ENCODE results near the gene SERPINA4. TPM values are rescaled to one million over a fixed set of nuclear protein-coding genes. Genes with fewer than 3 reads are reported as not detected.

The SERPINA4 gene
- total RNA-seq, 6 donors from 2014 or later, result 0.13 TPM; not detected in 5

DNA sequence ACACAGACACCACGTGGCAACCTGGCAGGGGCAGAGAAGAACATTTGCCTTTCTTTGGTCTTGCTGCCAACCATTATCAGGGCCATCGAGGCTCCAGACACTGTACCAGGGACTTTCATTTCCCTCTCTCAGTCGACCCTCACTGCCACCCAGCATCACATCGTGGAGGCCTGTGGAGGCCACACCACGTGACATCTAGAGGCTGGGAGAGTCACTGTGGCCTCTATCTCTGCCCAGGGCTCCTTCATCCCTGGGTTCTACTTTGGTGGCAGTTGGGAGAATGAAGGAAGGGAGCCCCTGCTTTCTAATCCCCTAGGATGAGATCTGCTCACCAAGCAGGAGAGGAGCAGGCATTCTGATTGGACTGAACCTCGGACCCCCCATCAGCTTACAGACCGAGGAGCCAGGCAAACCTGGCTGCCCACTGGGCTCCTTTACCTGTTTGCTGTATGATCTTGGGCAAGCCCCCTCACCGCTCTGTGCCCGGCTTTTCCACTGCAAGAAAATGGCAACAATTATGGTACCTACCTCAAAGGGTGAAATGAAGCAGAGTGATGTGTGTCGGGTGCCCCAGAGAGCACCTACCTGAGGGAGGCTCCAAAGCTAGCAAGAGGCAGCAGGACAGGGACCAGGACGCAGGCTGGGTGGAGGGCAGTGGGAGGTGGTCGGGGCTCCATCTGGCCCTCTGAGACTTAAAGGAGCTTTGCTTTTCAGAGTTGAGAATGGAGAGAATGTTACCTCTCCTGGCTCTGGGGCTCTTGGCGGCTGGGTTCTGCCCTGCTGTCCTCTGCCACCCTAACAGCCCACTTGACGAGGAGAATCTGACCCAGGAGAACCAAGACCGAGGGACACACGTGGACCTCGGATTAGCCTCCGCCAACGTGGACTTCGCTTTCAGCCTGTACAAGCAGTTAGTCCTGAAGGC lies 52.7 kb downstream of the SERPINA4 start:
- H3K27ac ChIP-seq, result no peak overlapping the region
- peak overlapping the region in 1 of 4 donors; percentile 15 for H3K4me3 ChIP-seq
- no peaks in the 10 kb centered on the region for H3K4me1 ChIP-seq
- DNase-seq (no peak), ATAC-seq (ENCODE audit: low FRiP score in 2 of 2) (no peak)
- 80 to 84% methylated on average over 18 to 20 of the region's 20 CpGs for WGBS, 2 donors
- peaks cover 0 to 22% (median 18%) of the 10 kb centered on the region in 4 donors for H3K9me3 ChIP-seq
- H3K27me3 ChIP-seq, result no peaks in the 10 kb centered on the region
- H3K36me3 ChIP-seq, result no peaks in the 10 kb centered on the region
- TF ChIP-seq POLR2A (IDR thresholded peaks at IDR 0.05) (no peak), EP300 (IDR thresholded peaks at IDR 0.05) (no peak), POLR2AphosphoS5 (IDR thresholded peaks at IDR 0.05) (no peak)
- TF ChIP-seq, protein P1, sequence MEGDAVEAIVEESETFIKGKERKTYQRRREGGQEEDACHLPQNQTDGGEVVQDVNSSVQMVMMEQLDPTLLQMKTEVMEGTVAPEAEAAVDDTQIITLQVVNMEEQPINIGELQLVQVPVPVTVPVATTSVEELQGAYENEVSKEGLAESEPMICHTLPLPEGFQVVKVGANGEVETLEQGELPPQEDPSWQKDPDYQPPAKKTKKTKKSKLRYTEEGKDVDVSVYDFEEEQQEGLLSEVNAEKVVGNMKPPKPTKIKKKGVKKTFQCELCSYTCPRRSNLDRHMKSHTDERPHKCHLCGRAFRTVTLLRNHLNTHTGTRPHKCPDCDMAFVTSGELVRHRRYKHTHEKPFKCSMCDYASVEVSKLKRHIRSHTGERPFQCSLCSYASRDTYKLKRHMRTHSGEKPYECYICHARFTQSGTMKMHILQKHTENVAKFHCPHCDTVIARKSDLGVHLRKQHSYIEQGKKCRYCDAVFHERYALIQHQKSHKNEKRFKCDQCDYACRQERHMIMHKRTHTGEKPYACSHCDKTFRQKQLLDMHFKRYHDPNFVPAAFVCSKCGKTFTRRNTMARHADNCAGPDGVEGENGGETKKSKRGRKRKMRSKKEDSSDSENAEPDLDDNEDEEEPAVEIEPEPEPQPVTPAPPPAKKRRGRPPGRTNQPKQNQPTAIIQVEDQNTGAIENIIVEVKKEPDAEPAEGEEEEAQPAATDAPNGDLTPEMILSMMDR (IDR thresholded peaks at IDR 0.05), result no peak

DNA sequence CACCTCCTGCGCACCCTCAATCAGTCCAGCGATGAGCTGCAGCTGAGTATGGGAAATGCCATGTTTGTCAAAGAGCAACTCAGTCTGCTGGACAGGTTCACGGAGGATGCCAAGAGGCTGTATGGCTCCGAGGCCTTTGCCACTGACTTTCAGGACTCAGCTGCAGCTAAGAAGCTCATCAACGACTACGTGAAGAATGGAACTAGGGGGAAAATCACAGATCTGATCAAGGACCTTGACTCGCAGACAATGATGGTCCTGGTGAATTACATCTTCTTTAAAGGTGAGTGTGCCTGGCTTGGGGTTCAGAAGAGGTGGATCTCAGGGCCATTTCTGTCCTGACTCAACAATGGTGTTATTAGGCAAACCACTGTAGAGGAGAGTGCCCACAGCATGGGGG lies 53.6 kb downstream of the SERPINA4 start:
- Histone ChIP-seq H3K27ac (no peak overlapping the region), H3K4me3 (no peak overlapping the region), H3K4me1 (no peaks in the 10 kb centered on the region), H3K9me3 (peaks cover 0 to 26% (median 20%) of the 10 kb centered on the region in 4 donors), H3K36me3 (no peaks in the 10 kb centered on the region), H3K27me3 (no peaks in the 10 kb centered on the region)
- ATAC-seq (ENCODE audit: low FRiP score in 2 of 2) (no peak), DNase-seq (no peak)
- TF ChIP-seq, protein P1 (IDR thresholded peaks at IDR 0.05), result no peak
- TF ChIP-seq EP300 (IDR thresholded peaks at IDR 0.05) (no peak), POLR2A (IDR thresholded peaks at IDR 0.05) (no peak), POLR2AphosphoS5 (IDR thresholded peaks at IDR 0.05) (no peak)
- WGBS, 2 donors, result 90% methylated on average over 7 of the region's 7 CpGs; no CpG with 5 or more reads in 1 of the 2 donors

DNA sequence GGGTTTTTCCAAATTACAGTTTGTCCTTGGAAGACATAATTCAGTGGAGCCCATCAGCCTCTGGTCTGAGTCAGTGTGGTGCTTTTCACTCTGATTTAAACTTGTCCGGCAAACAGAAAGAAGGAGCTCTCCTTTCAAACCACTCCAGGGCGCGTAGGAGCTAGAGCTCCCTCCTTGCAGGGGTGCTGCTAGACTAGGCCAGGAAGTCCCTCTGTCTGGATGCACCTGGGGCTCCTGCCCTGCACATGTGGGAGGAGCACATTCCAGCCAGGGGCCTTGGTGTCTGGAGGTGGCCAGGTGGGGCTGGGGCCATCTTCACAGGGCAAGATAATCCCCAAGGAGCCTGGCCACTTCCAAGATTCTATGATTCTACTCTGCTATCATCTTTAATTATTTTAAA lies 54.0 kb downstream of the SERPINA4 start:
- Histone ChIP-seq H3K27ac (no peak overlapping the region), H3K4me3 (no peak overlapping the region), H3K27me3 (no peaks in the 10 kb centered on the region), H3K4me1 (no peaks in the 10 kb centered on the region), H3K9me3 (peaks cover 0 to 26% (median 20%) of the 10 kb centered on the region in 4 donors), H3K36me3 (no peaks in the 10 kb centered on the region)
- DNase-seq, result no peak
- TF ChIP-seq POLR2A (IDR thresholded peaks at IDR 0.05) (no peak), EP300 (IDR thresholded peaks at IDR 0.05) (no peak), POLR2AphosphoS5 (IDR thresholded peaks at IDR 0.05) (no peak)
- TF ChIP-seq, protein P1 (IDR thresholded peaks at IDR 0.05), result no peak
- WGBS, 2 donors, result 85 to 93% methylated on average over 2 to 3 of the region's 3 CpGs
- no peak for ATAC-seq (ENCODE audit: low FRiP score in 2 of 2)

DNA sequence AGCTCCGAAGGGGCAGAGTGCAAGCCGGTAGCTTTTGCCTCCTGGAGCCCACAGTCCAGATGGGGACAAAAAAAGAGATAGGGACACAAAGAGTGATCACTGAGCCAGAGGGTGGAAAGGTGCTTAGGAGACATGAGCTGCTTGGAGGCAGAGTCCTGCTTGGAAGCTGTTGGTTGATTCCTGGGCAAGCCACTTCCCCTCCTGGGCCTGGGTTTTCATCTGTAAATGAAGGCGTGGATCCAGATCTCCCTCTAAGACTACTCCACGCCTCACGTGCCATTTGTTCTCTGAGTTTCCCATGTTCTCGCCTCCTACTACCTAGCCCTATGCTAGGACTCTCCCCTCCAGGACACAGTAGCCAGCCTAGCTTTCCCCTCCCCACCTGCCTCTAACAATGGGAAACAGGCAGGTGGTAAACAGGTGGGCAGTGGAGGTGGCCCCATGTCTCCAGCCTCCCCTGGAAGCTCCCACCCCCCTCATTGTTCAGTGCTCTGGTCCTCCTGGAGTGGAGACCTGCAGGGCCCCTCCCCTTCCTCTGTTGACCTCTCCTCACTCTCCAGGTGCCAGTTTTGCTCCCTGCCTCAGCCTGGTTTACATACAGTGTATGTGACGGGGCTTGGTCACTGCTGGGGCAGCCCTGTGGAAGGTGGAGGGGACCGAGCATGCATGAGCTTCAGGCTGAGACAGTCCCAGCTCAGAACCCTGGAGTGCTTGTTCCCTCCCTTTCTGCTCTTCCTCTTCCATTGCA lies 54.8 kb downstream of the SERPINA4 start:
- H3K9me3 ChIP-seq, result peaks cover 0 to 26% (median 20%) of the 10 kb centered on the region in 4 donors
- TF ChIP-seq, protein P1 (IDR thresholded peaks at IDR 0.05), result no peak
- no peak for TF ChIP-seq EP300 (IDR thresholded peaks at IDR 0.05)
- TF ChIP-seq POLR2A (IDR thresholded peaks at IDR 0.05), result no peak
- TF ChIP-seq POLR2AphosphoS5 (IDR thresholded peaks at IDR 0.05), result no peak
- H3K27me3 ChIP-seq, result no peaks in the 10 kb centered on the region
- no peak overlapping the region for H3K27ac ChIP-seq
- H3K4me1 ChIP-seq, result no peaks in the 10 kb centered on the region
- no peaks in the 10 kb centered on the region for H3K36me3 ChIP-seq
- 88 to 92% methylated on average over 8 of the region's 8 CpGs for WGBS, 2 donors
- no peak overlapping the region for H3K4me3 ChIP-seq
- ATAC-seq (ENCODE audit: low FRiP score in 2 of 2) (peak in 1 of 2 donors; percentile 31), DNase-seq (no peak)
